HG02623 (cell line): ENCODE results near the gene HMG20A.
A peak's percentile ranks its signal among the peaks of the same experiment; 100 is the strongest.

Experiments
- ATAC-seq: cut with Tn5 transposase; IDR thresholded peaks from one replicate; pipeline ENCODE4 v1.9.1; 2021; ENCODE audit warnings: moderate library complexity; ENCODE audit not compliant: unreplicated experiment

The HMG20A gene

DNA sequence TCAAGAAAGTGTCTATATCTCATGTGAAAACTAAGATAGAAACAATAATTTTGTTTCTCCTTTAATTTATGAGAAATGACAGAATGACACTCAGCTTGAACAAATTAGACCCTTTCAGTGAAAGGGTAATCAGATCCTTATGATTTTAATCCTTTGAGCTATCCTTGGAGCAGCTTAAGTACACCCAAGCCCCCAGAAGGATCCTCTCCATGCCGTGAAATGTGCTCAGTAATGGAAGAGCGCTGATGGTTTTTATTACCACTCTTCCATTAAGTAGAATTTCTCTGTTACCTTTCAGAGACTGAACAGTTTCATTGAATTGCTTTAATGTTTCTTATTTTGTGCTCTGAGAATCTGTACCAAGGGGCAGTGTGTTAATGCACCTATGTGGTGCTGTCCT lies 54.3 kb downstream of the HMG20A start:
- no peak for ATAC-seq

DNA sequence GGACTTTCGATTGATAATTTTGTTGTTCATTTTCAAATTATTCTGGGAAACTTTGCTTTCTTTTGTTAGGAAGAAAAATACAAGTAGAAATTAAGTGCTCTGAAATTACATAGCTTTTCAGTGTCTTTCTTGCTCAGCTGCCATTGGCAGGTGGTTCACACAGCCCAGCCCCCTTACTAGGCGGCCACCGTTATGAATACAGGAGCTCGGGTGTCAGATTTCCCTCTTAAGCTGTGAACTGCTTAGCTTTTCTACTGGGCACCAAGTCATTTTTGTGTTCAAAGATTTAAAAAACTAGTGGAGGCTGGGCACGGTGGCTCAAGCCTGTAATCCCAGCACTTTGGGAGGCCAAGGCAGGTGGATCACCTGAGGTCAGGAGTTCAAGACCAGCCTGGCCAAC lies 55.2 kb downstream of the HMG20A start:
- ATAC-seq: no peak

DNA sequence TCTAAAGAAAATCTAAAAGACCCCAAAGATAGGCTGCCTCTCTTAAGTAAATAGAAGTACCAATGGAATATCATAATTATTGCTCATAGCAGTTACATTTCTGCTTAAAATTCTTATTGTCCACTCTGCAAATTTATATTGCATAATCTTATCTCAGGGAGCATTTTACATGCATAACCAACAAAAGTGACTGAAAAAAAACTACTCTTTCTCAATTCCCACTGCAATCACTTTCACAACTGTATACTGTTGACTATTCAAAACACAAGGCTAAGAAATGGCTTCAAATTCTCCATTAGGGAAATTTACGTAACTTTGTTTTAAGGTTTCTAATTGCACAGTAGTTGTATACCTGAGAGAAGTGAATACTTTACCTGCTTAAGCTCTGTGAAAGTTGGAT lies 56.3 kb downstream of the HMG20A start:
- ATAC-seq: no peak

DNA sequence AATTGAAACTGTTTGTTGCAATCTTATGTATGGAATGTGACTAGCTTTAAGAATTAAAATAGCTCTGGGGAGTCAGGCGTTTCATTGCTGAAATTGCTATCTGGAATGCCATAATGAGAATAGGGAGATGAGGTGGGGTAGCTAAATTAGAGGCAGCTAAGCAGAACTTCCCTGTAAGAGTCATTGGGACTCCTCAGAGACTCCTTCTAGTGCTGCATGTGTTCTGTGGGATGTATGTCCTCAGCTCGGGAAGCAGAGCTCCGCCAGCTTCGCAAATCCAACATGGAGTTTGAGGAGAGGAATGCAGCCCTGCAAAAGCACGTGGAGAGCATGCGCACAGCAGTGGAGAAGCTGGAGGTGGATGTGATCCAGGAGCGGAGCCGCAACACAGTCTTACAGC lies 57.4 kb downstream of the HMG20A start:
- ATAC-seq: no peak

DNA sequence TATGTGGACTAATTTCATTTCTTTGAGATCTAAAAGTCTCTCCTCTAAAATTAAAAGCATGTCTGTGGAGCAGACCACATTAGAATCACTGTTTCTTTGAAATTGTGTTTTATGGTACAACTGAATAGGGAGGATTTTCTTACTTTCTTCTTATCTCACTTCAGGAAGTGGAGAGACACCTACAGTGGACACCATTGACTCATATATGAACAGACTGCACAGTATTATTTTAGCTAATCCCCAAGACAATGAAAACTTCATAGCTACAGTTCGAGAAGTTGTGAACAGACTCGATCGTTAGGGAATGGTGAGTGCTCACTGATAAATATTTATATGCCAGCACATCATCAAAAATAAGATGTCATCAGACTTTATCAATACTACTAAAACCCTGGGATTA lies 58.3 kb downstream of the HMG20A start:
- ATAC-seq: no peak

DNA sequence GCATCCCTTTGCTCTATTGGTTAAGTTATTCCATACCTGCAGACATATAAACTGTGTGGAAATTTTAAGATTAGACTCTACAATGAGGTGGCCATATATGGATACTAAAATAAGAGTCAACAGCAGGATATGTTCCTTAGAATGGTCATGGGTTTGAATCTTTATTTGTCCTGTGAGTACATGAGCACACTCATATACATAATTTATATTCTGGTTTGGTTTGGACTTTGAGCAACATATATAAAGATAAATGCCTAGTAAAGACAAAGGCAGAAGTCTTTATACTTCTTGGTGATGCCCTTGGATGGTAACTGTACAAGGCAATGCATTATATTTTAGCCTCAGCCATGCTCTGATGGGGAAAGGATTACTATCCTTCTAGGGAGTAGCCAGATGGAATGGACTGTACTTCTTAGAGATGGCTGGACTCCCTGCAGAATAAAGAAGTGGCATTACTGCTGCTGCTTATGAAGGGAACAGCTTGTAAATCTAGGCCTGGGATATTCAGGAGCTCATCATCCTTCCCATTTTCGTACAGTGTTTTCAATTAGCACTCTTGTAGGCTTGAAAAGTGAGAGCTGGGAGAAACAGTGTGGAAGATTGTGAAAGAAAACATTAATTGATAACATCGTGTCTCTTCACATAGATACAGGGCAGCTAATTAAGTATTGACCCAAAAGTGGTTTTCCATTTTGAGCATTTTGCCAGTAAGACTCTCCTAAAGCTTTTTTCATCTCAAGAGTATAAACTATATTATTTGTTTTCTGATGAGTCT lies 60.4 kb downstream of the HMG20A start:
- ATAC-seq: no peak

DNA sequence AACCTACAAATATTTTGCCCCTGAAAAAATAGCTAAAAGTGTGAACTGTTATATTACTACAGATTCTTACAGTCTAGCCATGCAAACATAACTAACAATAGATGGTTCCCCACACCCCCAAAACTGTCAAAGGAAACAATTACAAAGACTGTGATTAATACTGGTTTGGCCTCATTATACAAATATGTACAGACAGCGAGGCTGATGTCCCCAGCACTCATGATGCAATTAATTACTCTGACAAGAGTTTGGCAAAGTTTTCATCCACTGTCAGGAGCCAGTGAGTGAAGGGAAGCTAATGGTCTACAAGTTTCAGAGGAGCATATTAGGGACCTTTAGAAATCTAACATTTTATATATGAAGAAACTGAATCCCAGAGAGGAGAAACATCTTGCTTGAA lies 61.0 kb downstream of the HMG20A start:
- no peak for ATAC-seq

DNA sequence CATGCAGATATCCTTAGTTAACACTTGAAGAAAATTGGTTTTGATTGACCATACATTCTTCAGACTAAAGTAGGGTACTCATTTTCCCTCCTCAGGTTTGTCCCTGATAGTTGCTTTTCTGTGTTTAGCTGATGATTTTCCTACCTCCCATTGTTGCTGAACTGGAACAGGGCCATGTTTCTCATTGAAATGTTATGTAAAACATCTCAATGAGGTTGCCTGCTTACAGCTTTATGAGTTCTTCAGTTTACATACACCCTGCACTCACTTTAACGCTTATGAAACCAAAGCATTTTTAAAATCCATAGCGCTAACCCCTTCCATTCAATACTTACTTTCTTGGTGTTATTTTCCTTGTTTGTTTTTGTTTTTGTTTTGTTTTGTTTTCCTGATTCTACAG lies 61.9 kb downstream of the HMG20A start:
- no peak for ATAC-seq

DNA sequence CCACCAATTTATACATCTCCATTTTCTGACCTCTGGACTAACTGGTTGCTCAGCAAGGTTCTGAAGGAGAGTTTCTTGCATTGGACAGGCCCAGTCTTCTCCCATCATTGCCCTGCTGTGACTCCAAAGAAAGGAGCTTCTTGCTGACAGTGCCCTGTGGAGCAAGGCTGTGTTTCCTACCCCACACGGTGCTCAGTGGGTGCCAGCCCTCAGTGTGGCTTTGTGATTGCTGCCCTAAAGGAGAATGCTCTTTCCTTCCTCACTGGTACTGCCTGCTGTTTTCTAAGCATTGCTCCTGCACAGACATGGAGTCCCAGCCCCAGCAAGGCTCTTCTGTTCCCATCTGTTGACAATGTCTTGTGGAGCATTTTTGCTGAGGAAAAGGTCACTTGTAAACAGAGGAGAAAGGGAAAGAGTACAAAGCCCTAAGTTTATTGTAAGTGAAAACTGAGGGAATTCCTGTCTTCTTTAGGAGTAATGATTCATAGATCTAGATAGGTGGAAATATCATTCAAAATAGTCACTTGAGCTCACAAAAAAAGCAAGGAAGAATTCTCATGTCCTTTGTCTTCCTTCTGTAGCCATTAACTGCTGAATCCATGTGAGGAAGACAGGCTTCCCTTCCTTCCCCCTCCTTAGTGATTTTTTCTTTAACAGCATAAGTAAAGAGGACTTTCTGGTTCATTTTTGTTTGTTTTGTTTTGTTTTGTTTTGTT lies 62.9 kb downstream of the HMG20A start:
- no peak for ATAC-seq

DNA sequence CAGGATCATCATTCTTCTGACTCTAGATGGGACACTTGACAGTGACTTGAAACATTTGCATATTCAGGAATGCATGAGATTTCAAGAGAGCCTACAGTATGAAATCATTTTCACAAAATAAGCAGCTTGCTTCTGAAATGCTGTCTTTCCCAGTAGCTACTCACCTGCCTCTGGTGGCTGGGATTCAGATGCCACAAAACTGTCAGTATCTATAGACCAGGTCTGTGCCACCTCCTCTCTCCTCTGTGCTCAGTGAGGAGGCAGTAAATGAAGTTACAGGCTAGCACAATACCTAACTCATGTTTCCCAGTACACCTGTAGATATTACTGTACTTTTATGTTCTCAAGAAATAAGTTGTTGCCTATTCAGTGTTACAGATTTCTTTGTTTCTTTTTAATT lies 64.3 kb downstream of the HMG20A start:
- ATAC-seq: no peak

DNA sequence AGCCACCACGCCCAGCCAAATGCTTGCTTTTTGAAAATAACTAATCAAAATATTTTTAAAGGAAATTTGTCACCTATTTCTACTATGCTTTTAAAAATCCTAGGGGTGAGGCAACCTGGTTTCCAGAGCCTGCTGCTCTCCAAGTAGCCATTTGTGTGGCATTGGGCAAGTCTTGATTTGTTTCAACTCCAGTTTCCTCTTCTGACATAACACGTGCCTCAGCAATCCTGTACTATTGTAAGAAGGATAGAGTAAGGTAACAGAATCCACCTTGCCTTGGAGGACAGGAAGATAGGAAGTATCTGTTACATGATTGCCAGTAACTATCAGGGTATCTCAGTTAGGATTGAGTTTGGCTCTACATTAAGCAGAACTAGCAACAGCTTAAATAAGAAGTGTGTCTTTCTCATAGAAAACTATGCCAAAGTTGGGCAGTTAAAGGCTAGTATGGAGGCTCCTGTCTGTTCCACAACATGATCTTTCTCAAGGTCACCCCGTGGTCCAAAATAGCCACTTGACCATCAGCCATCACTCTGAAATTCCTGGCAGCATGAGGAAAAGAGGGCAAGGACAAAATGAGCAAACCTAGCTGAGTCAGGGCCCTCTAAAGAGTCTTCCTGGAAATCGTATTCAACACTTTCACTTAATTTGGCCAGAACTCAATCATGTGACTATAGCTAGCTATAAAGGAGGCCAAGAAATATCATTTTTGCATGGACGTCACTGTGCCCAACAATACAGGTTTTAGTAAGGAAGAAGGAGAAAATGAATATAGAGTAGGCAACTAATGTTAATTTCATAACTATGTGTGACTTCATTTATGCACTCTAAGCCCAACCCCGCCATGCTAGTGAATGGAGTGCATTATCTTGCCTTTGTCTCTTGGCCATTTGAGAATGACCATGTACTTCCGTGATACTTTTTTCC lies 66.1 kb downstream of the HMG20A start:
- no peak for ATAC-seq

DNA sequence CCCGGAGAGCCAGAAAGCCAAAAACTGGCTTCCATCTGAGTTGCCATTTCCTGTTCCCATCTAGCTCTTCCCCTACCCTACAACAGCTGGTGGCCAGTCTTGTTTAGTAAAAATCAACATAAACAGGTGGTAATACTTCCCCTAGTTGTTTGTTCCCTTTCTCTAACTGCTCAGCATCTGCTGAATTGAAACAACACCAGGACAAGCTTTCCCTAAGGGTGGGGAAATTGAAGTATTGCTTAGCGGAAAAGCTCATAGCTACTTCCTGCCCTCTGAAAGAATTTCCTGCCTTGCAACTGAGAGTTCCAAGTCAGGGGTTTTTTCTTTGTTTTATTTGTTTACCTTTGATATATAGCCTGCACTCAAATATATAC lies 66.8 kb downstream of the HMG20A start:
- ATAC-seq: no peak

DNA sequence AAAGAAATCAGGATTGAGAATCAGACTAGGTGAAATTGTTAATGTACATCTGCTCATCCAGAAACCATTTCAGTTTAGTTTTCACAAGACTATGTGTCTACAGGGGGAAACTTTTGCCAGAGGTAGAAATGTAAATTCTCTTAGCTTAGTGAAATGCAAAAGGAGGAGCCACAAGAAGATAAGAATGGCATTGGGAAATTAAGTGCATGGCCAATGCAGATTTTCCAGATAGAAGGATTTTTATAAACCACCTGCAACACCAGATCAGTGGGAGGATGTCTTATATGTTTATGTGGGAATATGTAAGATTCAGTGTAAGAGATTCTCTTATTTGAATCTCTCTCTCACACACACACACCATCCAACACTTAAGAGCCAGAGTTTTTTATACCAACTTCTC lies 67.2 kb downstream of the HMG20A start:
- no peak for ATAC-seq

DNA sequence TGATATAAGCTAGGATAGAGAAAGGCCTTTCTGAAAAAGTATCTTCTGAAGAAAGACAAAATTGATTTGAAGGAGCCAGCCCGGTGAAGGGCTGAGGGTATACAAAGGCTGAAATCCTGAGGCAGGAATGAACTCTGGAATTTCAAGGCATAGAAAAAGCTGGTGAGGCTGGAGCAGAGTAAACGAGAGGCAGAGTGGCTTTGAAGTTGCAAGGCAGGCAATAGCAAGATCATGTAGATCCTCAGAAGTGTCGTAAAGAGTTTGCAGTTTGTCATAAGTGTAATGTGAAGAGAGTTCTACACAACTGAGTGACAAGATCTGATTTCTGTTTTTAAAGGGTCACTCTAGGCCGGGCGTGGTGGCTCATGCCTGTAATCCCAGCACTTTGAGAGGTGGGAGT lies 69.0 kb downstream of the HMG20A start:
- no peak for ATAC-seq

DNA sequence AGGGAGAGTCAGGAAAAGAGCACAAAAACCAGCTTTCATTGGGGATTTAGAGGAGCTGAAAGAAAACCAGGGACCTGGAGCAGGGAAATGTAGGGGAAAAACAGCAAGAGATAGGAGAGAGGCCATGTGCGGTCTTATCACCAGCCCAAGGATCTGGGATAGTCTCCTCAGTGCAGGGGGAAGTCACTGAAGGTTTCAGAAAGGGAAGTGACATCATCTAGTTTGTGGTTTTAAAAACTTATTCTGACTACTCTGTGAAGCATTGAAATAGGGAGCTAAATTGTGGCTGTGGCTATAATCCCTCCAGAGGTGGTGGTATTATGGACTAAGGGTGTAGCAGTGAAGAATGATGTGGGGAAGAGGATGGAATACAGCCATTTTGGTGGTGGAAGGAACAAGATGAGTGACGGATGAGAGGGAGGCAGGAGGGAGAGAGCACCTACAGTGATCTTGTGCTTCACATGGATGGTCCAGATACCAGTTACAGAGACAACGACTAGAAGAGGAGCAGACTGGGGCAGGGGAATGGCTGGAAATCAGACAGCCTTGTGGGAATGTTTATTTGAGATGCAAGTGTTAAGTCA lies 72.7 kb downstream of the HMG20A start:
- ATAC-seq: no peak

DNA sequence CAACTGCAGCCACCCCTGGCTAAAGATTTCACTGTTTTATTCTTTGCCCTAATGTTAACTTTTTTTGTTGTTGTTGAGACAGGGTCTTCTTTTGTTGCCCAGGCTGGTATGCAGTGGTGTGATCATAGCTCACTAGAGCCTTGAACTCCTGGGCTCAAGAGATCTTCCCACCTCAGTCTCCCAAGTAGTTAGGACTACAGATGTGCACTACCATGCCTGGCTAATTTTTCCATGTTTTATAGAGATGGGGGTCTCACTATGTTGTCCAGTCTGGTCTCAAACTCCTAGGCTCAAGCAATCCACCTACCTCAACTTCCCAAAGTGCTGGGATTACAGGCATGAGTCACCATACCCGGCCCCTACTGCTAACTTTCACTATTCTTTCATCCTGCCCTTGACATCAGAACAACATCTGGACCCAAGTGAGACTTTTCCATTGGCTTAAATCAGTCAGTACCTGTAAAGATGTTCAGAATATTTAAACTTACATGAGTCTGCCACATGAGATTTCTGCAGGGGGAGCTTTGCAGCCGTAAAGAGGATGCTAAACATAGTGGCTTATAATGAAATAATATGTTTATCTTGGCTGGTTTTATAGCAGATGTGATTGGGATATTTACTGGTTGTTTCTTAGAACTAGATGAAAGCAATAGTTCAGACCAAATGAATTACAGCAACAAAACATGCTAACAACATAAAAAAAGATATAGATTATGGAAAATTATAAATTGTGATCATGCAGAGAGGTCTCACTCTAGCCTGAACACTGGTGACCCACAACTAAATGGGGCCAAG lies 73.6 kb downstream of the HMG20A start:
- ATAC-seq: no peak

DNA sequence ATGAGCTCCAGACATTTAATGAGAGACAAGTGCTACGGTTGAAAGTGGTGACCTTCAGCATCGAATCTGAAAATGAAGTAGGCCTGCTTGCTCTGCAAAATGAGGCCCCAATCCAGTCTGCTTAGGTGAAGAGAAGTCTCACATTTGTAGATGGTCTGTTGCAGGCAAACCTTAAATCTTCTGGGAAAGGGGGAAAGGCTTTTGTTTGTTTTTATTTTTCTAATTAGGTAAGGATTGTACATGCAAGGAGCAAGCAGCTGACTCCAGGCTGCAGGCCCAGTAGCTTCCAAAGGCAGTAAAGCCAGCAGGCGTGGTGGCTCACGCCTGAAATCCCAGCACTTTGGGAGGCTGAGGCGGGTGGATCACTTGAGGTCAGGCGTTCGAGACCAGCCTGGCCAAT lies 74.3 kb downstream of the HMG20A start:
- ATAC-seq: no peak

DNA sequence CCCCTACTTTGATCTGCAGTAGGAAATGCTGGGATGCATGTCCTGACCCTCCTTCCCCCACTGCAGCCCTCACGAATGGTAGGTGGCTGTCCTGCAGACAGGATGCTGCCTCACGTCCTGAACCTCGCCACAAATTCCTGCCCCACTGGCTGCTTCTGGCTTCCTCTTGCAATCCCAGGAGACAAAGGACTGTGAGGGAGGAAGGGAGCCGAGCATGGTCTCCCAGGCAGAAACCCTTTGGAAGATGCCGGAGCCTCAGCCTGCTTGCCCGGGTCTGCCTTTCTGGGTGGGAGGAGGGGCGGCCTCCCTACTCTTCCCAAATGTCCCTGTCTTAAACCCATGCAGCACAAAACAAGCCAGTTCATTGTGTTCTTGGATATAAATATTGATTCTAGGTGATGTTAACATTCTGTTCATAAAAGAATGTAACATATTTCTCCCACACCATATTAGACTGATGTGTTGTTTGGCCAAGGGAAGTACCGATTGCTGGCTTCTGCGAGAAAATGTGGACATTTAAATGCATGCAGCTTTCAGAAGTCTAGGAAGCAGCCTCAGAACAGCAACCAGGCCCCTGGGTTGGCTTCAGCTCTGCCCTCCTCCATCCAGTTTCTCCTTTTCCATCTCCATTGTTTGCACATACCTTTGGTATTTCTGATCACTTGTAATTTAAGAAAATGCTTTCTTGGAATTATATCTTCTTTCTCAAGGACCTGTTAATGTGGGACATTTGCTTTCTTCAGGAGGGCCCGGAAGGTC lies 75.3 kb downstream of the HMG20A start:
- ATAC-seq: no peak

DNA sequence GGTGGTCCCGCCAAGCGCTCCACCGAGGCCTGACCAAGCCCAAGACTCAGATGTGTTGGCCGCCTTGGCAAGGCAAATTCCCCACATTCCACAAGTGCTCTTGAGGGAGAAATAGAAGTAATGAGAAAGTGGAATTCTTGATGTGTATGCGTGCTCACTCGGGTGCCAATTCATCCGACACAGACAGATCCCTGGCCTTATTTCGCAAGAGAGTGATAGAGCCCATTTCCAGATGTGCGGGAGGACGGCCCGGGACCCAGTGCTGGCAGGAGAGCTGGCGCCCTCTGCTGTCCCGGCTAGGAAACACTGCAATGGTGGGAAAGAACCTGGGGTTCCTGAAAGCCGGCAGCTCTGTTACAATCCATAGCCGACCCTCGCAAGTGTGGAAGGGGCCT lies 76.0 kb downstream of the HMG20A start:
- peak; percentile 53 for ATAC-seq
